AG09319 (cell line): Measurements from ENCODE around the gene COPS7A.
"Not testable (repeated sequence)": the region's sequence is repeated elsewhere in the genome, so short reads cannot be mapped to it uniquely, and the experiment has no call there.

Experiments
- DNase-seq: peaks from one replicate; pipeline ENCODE4 v3.0.0-alpha.2; 2010; ENCODE audit warnings: low read depth; ENCODE audit errors: extremely low read depth
- CTCF ChIP-seq: IDR thresholded peaks from 2 replicates; pipeline ENCODE4 v1.5.1; 2011; ENCODE audit warnings: low read depth, mild to moderate bottlenecking, inconsistent platforms, low read length, moderate library complexity

The COPS7A gene

GRCh38 chr12:6729186-6729585, 5.3 kb downstream of the COPS7A start:
- no peak for TF ChIP-seq CTCF
- no peak for DNase-seq

- no peak for DNase-seq
- no peak for TF ChIP-seq CTCF
Measured at GRCh38 chr12:6730169-6730568, 6.3 kb downstream of the COPS7A start.

- DNase-seq, result no peak
- no peak for TF ChIP-seq CTCF
Measured at GRCh38 chr12:6734506-6735387, 10.9 kb downstream of the COPS7A start.

GRCh38 chr12:6735448-6736191, 11.8 kb downstream of the COPS7A start:
- peak; percentile 77 for TF ChIP-seq CTCF
- DNase-seq, result no peak

GRCh38 chr12:6736754-6737153, 12.9 kb downstream of the COPS7A start:
- no peak for DNase-seq
- no peak for TF ChIP-seq CTCF

GRCh38 chr12:6742080-6742479, 18.2 kb downstream of the COPS7A start:
- DNase-seq, result not testable (repeated sequence)

GRCh38 chr12:6742834-6743233, 19.0 kb downstream of the COPS7A start:
- TF ChIP-seq CTCF, result no peak
- DNase-seq, result no peak

- not testable (repeated sequence) for DNase-seq
Measured at GRCh38 chr12:6743300-6743699, 19.5 kb downstream of the COPS7A start.
